Measurements from ENCODE around the gene HSD17B1. TPM values are rescaled to one million over a fixed set of nuclear protein-coding genes. Genes with fewer than 3 reads are reported as not detected.

The HSD17B1 gene
- total RNA-seq, 1 donor from 2014 or later = 1.5 TPM

- H3K27ac ChIP-seq (ENCODE audit: low read depth, low read length) = no peak overlapping the region
These were observed 24.8 kb upstream of the HSD17B1 start for GRCh38 chr17:42527932-42528331.

GRCh38 chr17:42529061-42529460 is 23.7 kb upstream of the HSD17B1 start:
- no peaks in the 10 kb centered on the region for H3K79me2 ChIP-seq (ENCODE audit: insufficient read depth, low read length)
- H3K4me1 ChIP-seq (ENCODE audit: insufficient read depth, low read length) = peaks cover 22% of the 10 kb centered on the region
- H3K27me3 ChIP-seq (ENCODE audit: insufficient read depth, low read length) = no peaks in the 10 kb centered on the region
- Mint-ChIP-seq H3K9me3 (ENCODE audit: unreplicated experiment) (no peaks in the 10 kb centered on the region), H3K4me3 (ENCODE audit: unreplicated experiment) (no peak overlapping the region), H3K36me3 (ENCODE audit: low read depth, unreplicated experiment) (peaks cover 3% of the 10 kb centered on the region), H3K27ac (ENCODE audit: unreplicated experiment) (no peak overlapping the region), H3K27me3 (ENCODE audit: low read depth, unreplicated experiment) (no peaks in the 10 kb centered on the region), H3K4me1 (ENCODE audit: low read depth, unreplicated experiment) (peaks cover 31% of the 10 kb centered on the region)
- no peaks in the 10 kb centered on the region for H3K36me3 ChIP-seq (ENCODE audit: insufficient read depth, low read length)
- H3K27ac ChIP-seq (ENCODE audit: low read depth, low read length) = no peak overlapping the region
- DNase-seq (ENCODE audit: low read depth) (no peak), FAIRE-seq (no peak)
- H4K20me1 ChIP-seq (ENCODE audit: insufficient read depth, low read length) = no peaks in the 10 kb centered on the region
- H2AFZ ChIP-seq (ENCODE audit: low read depth, low read length) = no peak overlapping the region
- no peak overlapping the region for H3K4me3 ChIP-seq (ENCODE audit: insufficient read depth, low read depth, low read length)
- no peaks in the 10 kb centered on the region for H3K9me3 ChIP-seq (ENCODE audit: insufficient read depth, low read depth, low read length)
- TF ChIP-seq CTCF (IDR thresholded peaks at IDR 0.05; ENCODE audit: insufficient read depth, low read depth, low read length) (no peak), EZH2 (IDR thresholded peaks at IDR 0.05; ENCODE audit: insufficient read depth, low read length) (no peak)
- no peak overlapping the region for H3K4me2 ChIP-seq (ENCODE audit: low read length)
- no peak overlapping the region for H3K9ac ChIP-seq (ENCODE audit: low read length)

More at GRCh38 chr17:42527932-42528331, 24.8 kb upstream of the HSD17B1 start:
- no peak overlapping the region for H3K4me3 Mint-ChIP-seq (ENCODE audit: unreplicated experiment)
- Histone ChIP-seq H3K9ac (ENCODE audit: low read length) (no peak overlapping the region), H3K4me1 (ENCODE audit: insufficient read depth, low read length) (peaks cover 22% of the 10 kb centered on the region), H3K4me2 (ENCODE audit: low read length) (no peak overlapping the region), H3K27me3 (ENCODE audit: insufficient read depth, low read length) (no peaks in the 10 kb centered on the region), H3K4me3 (ENCODE audit: insufficient read depth, low read depth, low read length) (no peak overlapping the region), H3K9me3 (ENCODE audit: insufficient read depth, low read depth, low read length) (no peaks in the 10 kb centered on the region), H4K20me1 (ENCODE audit: insufficient read depth, low read length) (no peaks in the 10 kb centered on the region), H2AFZ (ENCODE audit: low read depth, low read length) (no peak overlapping the region), H3K36me3 (ENCODE audit: insufficient read depth, low read length) (no peaks in the 10 kb centered on the region), H3K79me2 (ENCODE audit: insufficient read depth, low read length) (no peaks in the 10 kb centered on the region)
- peaks cover 40% of the 10 kb centered on the region for H3K4me1 Mint-ChIP-seq (ENCODE audit: low read depth, unreplicated experiment)
- H3K27ac Mint-ChIP-seq (ENCODE audit: unreplicated experiment) = no peak overlapping the region
- peaks cover 7% of the 10 kb centered on the region for H3K36me3 Mint-ChIP-seq (ENCODE audit: low read depth, unreplicated experiment)
- FAIRE-seq (no peak), DNase-seq (ENCODE audit: low read depth) (no peak)
- no peak for TF ChIP-seq CTCF (IDR thresholded peaks at IDR 0.05; ENCODE audit: insufficient read depth, low read depth, low read length)
- TF ChIP-seq EZH2 (IDR thresholded peaks at IDR 0.05; ENCODE audit: insufficient read depth, low read length) = no peak
- no peaks in the 10 kb centered on the region for H3K27me3 Mint-ChIP-seq (ENCODE audit: low read depth, unreplicated experiment)
- no peaks in the 10 kb centered on the region for H3K9me3 Mint-ChIP-seq (ENCODE audit: unreplicated experiment)

GRCh38 chr17:42530952-42531454 is 21.7 kb upstream of the HSD17B1 start:
- TF ChIP-seq EZH2 (IDR thresholded peaks at IDR 0.05; ENCODE audit: insufficient read depth, low read length) (no peak), CTCF (IDR thresholded peaks at IDR 0.05; ENCODE audit: insufficient read depth, low read depth, low read length) (no peak)
- no peak overlapping the region for H3K27ac Mint-ChIP-seq (ENCODE audit: unreplicated experiment)
- DNase-seq (ENCODE audit: low read depth) (no peak), FAIRE-seq (no peak)
- Histone ChIP-seq H3K9ac (ENCODE audit: low read length) (no peak overlapping the region), H2AFZ (ENCODE audit: low read depth, low read length) (no peak overlapping the region), H3K9me3 (ENCODE audit: insufficient read depth, low read depth, low read length) (no peaks in the 10 kb centered on the region), H4K20me1 (ENCODE audit: insufficient read depth, low read length) (no peaks in the 10 kb centered on the region), H3K4me1 (ENCODE audit: insufficient read depth, low read length) (peaks cover 14% of the 10 kb centered on the region), H3K4me3 (ENCODE audit: insufficient read depth, low read depth, low read length) (no peak overlapping the region), H3K79me2 (ENCODE audit: insufficient read depth, low read length) (no peaks in the 10 kb centered on the region), H3K27me3 (ENCODE audit: insufficient read depth, low read length) (no peaks in the 10 kb centered on the region), H3K36me3 (ENCODE audit: insufficient read depth, low read length) (no peaks in the 10 kb centered on the region), H3K4me2 (ENCODE audit: low read length) (no peak overlapping the region), H3K27ac (ENCODE audit: low read depth, low read length) (no peak overlapping the region)
- no peaks in the 10 kb centered on the region for H3K9me3 Mint-ChIP-seq (ENCODE audit: unreplicated experiment)
- no peaks in the 10 kb centered on the region for H3K27me3 Mint-ChIP-seq (ENCODE audit: low read depth, unreplicated experiment)
- H3K4me1 Mint-ChIP-seq (ENCODE audit: low read depth, unreplicated experiment) = peaks cover 21% of the 10 kb centered on the region
- H3K36me3 Mint-ChIP-seq (ENCODE audit: low read depth, unreplicated experiment) = no peaks in the 10 kb centered on the region
- peak overlapping the region; percentile 40 for H3K4me3 Mint-ChIP-seq (ENCODE audit: unreplicated experiment)

Data from astrocyte (in vitro differentiated cells and primary cell).